Activated CD4-positive, alpha-beta T cell treated with anti-CD3 and anti-CD28 coated beads, Interleukin-2, amount 50 U/mL, for 24 hours (primary cell): ENCODE results near the gene NDUFS7.
"Not testable (repeated sequence)": the region's sequence is repeated elsewhere in the genome, so short reads cannot be mapped to it uniquely, and the experiment has no call there.

Experiments used
- DNase-seq, 2 donors: peaks; one replicate each; pipeline ENCODE4 v3.0.0-alpha.2; 2020; ENCODE audit warnings: low read depth in 1 of 2, low spot score in 1 of 2

Gene NDUFS7

GRCh38 chr19:1417145-1417544 lies 33.4 kb downstream of the NDUFS7 start:
- DNase-seq: no peak

GRCh38 chr19:1417681-1418495 lies 34.2 kb downstream of the NDUFS7 start:
- DNase-seq: no peak

- no peak for DNase-seq
Measured at GRCh38 chr19:1418496-1418775, 34.7 kb downstream of the NDUFS7 start.

- no peak for DNase-seq
Measured at GRCh38 chr19:1418951-1419738, 35.4 kb downstream of the NDUFS7 start.

- not testable (repeated sequence) for DNase-seq
Measured at GRCh38 chr19:1420085-1420484, 36.4 kb downstream of the NDUFS7 start.

- DNase-seq: no peak
Measured at GRCh38 chr19:1420590-1420989, 36.9 kb downstream of the NDUFS7 start.

GRCh38 chr19:1421218-1421957 lies 37.7 kb downstream of the NDUFS7 start:
- DNase-seq: no peak

GRCh38 chr19:1421958-1422305 lies 38.2 kb downstream of the NDUFS7 start:
- DNase-seq: no peak

- no peak for DNase-seq
Measured at GRCh38 chr19:1422360-1422759, 38.7 kb downstream of the NDUFS7 start.

GRCh38 chr19:1422943-1423342 lies 39.2 kb downstream of the NDUFS7 start:
- DNase-seq: no peak

- no peak for DNase-seq
Measured at GRCh38 chr19:1423436-1424191, 39.9 kb downstream of the NDUFS7 start.

- DNase-seq: no peak
Measured at GRCh38 chr19:1424192-1424955, 40.7 kb downstream of the NDUFS7 start.

GRCh38 chr19:1425102-1425837 lies 41.6 kb downstream of the NDUFS7 start:
- no peak for DNase-seq

- no peak for DNase-seq
Measured at GRCh38 chr19:1425902-1426301, 42.2 kb downstream of the NDUFS7 start.

GRCh38 chr19:1426736-1427135 lies 43.0 kb downstream of the NDUFS7 start:
- no peak for DNase-seq

- DNase-seq: no peak
Measured at GRCh38 chr19:1427221-1427920, 43.7 kb downstream of the NDUFS7 start.

GRCh38 chr19:1428738-1429391 lies 45.2 kb downstream of the NDUFS7 start:
- no peak for DNase-seq

- no peak for DNase-seq
Measured at GRCh38 chr19:1429750-1430149, 46.0 kb downstream of the NDUFS7 start.

- no peak for DNase-seq
Measured at GRCh38 chr19:1430246-1430645, 46.5 kb downstream of the NDUFS7 start.
